Ishikawa (cell line): ENCODE data around the gene WDR86.

Experiments used
- CEBPB ChIP-seq: IDR thresholded peaks from 2 replicates; pipeline ENCODE4 v1.6.1; 2012
- CREB1 ChIP-seq: IDR thresholded peaks from 2 replicates; pipeline ENCODE4 v1.6.1; 2012; ENCODE audit warnings: low read depth
- EGR1 ChIP-seq: IDR thresholded peaks from 2 replicates; pipeline ENCODE4 v1.6.1; 2012
- EP300 ChIP-seq: IDR thresholded peaks from 2 replicates; pipeline ENCODE4 v1.6.1; 2012; ENCODE audit warnings: borderline replicate concordance
- FOXM1 ChIP-seq: IDR thresholded peaks from 2 replicates; pipeline ENCODE4 v1.6.1; 2012; ENCODE audit warnings: low read depth, borderline replicate concordance
- MAX ChIP-seq: IDR thresholded peaks from 2 replicates; pipeline ENCODE4 v1.6.1; 2012
- RAD21 ChIP-seq: IDR thresholded peaks from 2 replicates; pipeline ENCODE4 v1.6.1; 2012; ENCODE audit warnings: low read depth
- REST ChIP-seq: IDR thresholded peaks from 2 replicates; pipeline ENCODE4 v1.6.1; 2012; ENCODE audit warnings: low read depth, mild to moderate bottlenecking
- TAF1 ChIP-seq: IDR thresholded peaks from 2 replicates; pipeline ENCODE4 v1.6.1; 2012; ENCODE audit warnings: low read depth, mild to moderate bottlenecking
- TCF12 ChIP-seq: IDR thresholded peaks from 2 replicates; pipeline ENCODE4 v1.6.1; 2012; ENCODE audit warnings: low read depth
- TEAD4 ChIP-seq: IDR thresholded peaks from 2 replicates; pipeline ENCODE4 v1.6.1; 2012
- YY1 ChIP-seq: IDR thresholded peaks from 2 replicates; pipeline ENCODE4 v1.6.1; 2012; ENCODE audit warnings: low read depth
- ZBTB7A ChIP-seq: IDR thresholded peaks from 2 replicates; pipeline ENCODE4 v1.6.1; 2012; ENCODE audit warnings: low read depth

GRCh38 chr7:151456782-151457181 is 46.9 kb upstream of the WDR86 start:
- TF ChIP-seq RAD21 (no peak), YY1 (no peak), FOXM1 (no peak), EGR1 (no peak), REST (no peak), TAF1 (no peak), EP300 (no peak), ZBTB7A (no peak), TCF12 (no peak), TEAD4 (no peak), MAX (no peak), CREB1 (no peak), CEBPB (no peak)
